Measurements from ENCODE around the gene ING2.

DNA sequence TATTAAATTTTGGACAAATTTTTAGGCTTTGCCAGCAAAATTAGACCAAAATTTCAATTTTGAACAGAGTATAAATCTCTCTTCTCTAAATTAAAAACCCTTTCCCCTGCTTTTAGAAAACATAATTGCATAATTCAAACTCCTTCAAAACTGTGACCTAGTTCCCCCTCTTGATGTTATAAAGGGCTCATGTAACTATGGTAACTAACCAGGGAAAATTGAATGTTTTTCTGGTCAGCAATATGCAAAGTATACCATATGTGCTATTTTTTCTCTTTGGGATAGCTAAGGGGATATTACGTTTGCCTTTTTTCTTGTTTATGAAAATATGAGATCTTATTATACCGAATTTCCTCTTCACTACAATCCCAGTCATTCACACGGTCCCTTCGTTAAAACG lies 5.1 kb upstream of the ING2 start:
- TF ChIP-seq, protein P1, sequence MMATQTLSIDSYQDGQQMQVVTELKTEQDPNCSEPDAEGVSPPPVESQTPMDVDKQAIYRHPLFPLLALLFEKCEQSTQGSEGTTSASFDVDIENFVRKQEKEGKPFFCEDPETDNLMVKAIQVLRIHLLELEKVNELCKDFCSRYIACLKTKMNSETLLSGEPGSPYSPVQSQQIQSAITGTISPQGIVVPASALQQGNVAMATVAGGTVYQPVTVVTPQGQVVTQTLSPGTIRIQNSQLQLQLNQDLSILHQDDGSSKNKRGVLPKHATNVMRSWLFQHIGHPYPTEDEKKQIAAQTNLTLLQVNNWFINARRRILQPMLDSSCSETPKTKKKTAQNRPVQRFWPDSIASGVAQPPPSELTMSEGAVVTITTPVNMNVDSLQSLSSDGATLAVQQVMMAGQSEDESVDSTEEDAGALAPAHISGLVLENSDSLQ (IDR thresholded peaks at IDR 0.05), result no peak
- TF ChIP-seq BHLHE40 (IDR thresholded peaks at IDR 0.05; ENCODE audit: borderline replicate concordance) (no peak), L3MBTL2 (conservative IDR thresholded peaks at IDR 0.05) (no peak), ELF4 (IDR thresholded peaks at IDR 0.05) (no peak), FOXM1 (IDR thresholded peaks at IDR 0.05; ENCODE audit: borderline replicate concordance) (no peak), SP1 (IDR thresholded peaks at IDR 0.05) (no peak)

Data from HEK293T (cell line).